GM19240 (cell line): Measurements from ENCODE around the gene NR0B1.

Experiments
- DNase-seq: peaks from one replicate; pipeline ENCODE4 v3.0.0; 2011; ENCODE audit warnings: low spot score; ENCODE audit not compliant: insufficient read length

Gene NR0B1, protein sequence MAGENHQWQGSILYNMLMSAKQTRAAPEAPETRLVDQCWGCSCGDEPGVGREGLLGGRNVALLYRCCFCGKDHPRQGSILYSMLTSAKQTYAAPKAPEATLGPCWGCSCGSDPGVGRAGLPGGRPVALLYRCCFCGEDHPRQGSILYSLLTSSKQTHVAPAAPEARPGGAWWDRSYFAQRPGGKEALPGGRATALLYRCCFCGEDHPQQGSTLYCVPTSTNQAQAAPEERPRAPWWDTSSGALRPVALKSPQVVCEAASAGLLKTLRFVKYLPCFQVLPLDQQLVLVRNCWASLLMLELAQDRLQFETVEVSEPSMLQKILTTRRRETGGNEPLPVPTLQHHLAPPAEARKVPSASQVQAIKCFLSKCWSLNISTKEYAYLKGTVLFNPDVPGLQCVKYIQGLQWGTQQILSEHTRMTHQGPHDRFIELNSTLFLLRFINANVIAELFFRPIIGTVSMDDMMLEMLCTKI

DNA sequence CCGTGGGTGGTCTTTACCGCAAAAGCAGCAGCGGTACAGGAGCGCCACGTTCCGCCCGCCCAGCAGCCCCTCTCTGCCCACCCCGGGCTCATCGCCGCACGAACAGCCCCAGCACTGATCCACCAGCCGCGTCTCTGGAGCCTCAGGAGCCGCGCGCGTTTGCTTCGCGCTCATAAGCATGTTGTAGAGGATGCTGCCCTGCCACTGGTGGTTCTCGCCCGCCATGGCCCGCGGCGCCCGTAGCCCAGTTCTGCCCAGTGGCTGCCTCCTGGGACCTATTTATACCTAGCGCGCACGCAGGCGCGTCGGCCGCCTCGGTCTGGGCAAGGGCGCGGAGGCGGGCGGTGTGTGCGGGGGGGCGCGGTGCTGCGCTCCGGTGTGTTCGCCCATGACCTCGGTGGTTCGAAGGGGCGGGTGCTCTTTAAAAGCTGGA, at the start of gene NR0B1:
NR0B1 (minus strand) TSS at position 252 of the 433 bp plus-strand sequence; CDS start at position 225, 27 bp downstream.
- no peak for DNase-seq

DNA sequence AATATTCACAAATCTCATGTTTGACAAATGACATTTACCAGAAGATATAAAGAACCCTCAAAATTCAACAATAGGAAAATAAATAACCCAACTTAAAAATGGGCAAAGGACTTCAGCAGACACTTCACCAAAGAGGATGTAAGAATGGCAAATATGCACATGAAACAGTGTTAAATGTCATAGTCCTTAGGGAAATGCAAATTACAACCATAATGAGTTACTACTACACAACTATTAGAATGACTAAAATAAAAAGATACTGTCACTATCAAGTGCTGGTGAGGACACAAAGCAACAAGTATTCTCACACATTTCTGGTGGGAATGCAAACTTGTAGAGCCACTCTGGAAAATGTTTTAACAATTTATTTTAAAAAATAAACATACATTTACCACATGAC, 40.8 kb upstream of the NR0B1 start:
- DNase-seq = no peak

DNA sequence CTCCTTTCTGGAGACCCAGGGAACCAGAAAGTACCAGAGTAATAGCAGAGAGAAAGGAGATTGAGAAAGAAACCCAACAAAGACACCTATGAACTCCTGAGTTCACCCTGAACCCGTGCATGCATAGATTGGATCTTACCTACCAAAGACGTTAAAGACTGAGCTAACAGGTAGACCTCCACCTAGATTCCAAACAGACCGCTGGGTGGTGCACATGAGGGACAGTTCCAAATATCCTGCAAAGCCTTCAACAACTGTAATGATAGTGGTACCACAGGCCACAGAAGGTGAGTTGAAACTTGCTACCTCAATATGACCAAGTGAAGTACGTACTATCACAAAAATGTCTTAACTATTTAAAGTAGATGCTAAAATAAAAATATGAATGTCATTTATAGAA, 34.0 kb upstream of the NR0B1 start:
- no peak for DNase-seq

DNA sequence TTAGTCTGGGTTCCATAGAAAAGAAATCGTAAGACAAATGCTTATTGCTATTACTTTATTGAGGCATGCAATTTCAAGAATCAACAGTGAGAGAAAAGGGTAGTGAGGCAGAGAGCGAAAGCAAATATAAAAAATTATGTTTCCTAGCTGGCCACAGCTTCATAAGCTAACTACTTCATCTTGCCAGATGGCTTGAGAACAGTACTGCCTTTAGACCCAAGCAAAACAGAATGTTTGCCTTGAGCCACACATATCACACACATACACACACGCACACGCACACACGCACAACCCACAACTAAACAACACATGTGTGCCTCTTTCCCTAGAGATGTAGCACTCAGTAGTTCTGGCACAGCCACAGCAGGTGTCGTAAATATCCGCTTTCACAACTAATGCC, 31.6 kb upstream of the NR0B1 start:
- DNase-seq = no peak

DNA sequence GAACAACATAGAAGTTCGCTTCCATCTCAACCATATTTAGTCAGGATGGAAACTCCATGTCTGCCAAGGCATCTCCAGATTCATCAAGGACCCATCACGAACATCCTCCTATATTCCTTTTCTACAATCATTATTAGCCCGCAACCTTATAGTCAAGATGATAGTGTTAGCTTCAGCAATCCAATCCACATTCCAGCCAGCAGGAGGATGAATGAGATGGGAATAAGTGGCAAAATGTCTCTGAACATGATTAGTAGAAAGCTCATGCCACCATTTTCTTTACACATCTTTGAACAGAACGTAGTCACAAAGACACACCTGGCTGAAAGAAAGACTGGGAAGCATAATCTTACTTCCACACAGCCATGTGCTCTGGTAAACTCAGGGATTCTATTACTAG, 18.6 kb upstream of the NR0B1 start:
- DNase-seq = no peak

DNA sequence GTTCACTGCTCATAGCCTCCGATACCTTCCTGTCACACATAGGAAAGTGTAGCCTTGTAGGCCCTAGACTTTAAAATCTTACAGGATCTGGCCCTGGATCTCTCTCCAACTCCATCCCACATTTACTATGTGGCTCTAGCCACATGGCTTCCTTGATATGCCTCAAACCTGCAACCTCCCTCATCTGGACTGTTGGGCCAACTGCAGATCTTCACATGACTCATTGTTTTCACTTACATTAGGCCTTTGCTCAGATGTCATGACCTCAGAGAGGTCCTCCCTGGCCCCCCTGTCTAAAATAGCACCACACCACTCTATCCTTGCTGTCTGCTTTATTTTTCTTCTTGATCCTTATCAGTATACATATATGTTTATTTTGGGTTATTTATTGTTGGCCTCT, 8.1 kb upstream of the NR0B1 start:
- DNase-seq = no peak

DNA sequence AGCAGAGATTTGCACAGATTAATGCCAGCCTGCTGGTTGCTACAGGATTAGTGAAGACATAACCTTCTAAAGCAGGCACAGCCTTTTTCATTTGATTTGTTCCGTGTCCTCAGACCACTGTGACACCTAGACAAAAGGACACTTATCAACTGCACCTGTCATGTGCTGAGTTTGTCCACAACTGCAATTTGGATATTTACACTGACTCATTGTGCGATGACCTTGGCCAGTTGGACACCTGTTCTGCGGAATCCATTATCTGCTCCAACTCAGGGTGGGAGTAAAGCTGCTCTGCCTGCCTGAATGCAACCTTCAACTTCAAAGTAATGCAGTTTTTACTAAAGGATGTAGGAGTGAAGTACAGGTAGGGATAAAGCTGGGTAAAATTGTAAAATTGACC, 4.1 kb upstream of the NR0B1 start:
- no peak for DNase-seq

DNA sequence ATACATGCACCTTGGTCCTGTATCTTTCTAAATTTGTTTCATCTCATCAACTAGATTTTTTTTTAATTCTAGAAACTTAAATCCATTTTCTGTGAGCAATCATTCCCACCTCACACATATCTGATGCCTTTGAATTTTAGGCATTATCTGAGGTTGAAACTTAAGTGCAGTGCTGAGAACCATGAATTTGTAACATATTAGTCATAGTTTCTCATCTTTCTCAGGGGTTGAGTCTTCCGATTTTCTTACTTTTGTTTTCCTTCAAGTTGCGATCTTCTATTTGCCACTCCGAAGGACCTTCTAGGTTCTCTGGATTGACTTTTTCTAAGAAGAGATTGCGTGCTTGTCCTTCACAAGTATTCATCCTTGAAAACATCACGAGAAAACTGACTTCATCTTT, 3.7 kb upstream of the NR0B1 start:
- no peak for DNase-seq

DNA sequence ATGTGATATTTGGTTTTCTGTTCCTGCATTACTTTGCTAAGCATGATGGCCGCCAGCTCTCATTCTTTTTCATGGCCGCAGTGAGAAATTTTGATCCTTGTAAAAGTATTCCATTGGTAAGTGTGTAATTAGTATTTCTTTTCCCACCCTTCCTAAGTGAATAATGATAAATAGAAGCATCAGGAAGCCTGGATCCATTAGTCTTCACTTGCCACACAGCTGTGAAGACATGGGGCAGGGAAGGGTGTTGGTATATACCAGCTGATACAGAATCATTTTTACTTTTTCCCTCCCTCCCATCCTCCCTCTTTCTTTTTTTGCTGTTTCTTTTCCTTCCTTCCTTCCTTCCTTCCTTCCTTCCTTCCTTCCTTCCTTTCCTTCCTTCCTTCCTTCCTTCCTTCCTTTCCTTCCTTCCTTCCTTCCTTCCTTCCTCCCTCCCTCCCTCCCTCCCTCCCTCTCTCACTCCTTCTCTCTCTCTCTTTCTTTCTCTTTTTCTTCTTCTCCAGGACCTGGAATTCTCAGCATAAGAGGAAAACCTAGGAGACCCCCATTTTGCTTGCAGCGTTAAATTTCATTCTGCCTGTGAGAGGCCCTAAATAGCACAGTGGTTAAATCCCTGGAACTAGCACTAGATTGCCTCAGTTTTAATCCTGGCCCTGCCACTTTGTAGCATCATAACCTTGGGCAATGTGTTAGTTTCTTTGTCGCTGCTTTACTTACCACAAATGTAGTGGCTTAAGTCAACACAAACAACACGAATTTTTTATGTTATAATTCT, 1.4 kb upstream of the NR0B1 start:
- no peak for DNase-seq

DNA sequence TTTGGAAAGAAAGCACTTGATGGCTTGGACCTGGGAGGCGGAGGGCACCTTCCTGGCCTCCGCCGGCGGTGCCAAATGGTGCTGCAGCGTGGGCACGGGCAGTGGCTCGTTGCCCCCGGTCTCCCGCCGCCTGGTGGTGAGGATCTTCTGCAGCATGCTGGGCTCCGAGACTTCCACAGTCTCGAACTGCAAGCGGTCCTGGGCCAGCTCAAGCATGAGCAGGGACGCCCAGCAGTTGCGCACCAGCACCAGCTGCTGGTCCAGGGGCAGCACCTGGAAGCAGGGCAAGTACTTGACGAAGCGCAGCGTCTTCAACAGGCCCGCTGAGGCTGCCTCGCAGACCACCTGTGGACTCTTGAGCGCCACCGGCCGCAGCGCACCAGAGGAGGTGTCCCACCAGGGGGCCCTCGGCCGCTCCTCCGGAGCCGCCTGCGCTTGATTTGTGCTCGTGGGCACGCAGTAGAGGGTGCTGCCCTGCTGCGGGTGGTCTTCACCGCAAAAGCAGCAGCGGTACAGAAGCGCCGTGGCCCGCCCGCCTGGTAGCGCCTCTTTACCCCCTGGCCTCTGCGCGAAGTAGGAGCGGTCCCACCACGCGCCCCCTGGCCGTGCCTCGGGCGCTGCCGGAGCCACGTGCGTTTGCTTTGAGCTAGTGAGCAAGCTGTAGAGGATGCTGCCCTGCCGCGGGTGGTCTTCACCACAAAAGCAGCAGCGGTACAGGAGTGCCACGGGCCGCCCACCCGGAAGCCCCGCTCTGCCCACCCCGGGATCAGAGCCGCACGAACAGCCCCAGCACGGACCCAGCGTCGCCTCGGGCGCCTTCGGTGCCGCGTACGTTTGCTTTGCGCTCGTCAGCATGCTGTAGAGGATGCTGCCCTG, 689 bp downstream of the NR0B1 start:
- no peak for DNase-seq

DNA sequence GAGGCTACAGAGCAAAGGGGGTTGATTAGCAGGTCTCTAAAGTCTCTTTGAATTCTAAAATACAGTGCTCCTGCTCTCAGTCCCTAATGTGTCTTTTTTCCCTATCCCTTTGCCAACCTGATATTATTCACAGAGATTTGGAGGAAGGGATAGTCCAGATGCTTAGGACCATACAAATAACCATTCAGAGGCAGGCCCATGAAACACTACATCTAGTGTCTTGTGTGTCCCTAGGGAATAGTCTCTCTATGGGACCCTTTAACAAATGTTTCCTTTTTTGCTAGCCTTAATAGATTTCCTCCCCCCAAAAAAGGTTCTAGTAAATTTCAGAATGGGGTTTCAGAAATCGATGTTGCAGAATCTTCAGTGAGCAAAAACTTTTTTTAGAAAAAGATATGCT, 1.7 kb downstream of the NR0B1 start:
- no peak for DNase-seq

DNA sequence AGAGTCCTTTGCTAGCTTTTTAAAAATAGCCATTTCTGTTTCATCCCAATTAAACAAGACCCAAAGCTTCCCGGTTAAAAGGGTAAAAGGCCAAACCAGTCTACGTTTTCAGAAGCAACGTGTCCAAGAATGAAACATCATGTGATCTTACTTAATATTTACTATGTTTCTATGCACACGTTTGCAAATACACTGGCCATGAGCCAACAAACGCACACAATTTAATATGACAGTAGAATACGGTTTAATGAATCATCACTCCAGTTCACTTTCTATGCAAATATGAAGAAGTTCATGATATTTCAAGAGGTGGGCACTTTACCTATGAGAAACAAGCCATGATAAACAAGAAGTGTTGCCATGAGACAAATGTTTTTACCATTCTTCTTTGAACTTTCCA, 4.3 kb downstream of the NR0B1 start:
- DNase-seq = no peak

DNA sequence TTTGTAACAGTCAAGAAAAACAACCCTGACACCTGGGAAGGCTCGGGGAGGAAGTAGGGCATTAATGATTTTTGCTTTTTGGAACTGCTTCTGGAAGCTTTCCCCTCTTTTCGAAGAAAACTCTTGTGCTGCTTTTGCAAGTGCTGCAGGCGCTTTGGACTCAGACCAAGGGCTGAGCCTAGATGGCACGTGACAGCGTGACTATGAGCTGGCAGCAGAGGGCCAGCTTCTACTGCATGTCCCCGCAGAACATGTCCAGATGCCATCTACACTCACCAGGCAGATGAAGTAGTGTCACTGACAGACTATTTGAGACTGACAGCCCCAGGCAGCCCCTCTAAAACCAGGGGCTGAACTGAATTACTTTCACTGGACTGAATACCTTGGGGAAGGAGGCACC, 6.2 kb downstream of the NR0B1 start:
- DNase-seq = no peak

DNA sequence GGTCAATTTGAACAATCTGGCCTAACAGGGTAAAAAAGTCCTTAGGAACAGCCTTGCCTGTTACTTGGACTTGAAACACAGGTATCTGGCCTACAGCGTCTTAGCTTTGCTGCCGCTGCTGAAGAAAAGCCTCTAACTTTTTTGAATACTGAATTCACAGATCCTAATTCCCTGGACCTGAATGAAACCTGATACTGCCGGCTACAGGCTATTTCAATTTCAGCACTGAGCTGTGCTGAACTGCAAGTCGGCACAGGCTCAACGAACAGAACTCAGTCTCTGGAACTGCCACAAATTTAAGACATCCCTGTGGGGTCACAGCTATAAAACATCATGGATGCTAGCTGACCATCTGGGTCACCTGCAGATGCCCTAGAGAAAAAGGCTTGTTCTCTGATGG, 7.2 kb downstream of the NR0B1 start:
- DNase-seq = no peak

DNA sequence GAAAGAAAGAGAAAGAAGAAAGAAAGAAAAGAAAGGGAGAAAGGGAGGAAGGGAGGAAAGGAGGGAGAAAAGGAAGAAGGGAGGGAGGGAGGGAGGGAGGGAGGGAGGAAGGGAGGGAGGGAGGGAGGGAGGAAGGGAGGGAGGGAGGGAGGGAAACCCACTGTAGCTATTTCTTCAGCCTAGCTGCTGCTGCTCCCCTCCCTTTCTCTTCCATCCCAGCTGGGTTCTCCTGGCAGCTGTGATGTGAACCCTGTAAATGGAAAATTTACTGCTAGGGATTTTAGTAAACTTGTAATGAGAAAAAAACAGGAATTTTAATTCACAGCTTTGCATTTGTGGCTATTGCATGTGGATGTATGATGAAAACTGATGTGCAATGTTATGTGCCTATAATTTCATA, 8.0 kb downstream of the NR0B1 start:
- DNase-seq = no peak

DNA sequence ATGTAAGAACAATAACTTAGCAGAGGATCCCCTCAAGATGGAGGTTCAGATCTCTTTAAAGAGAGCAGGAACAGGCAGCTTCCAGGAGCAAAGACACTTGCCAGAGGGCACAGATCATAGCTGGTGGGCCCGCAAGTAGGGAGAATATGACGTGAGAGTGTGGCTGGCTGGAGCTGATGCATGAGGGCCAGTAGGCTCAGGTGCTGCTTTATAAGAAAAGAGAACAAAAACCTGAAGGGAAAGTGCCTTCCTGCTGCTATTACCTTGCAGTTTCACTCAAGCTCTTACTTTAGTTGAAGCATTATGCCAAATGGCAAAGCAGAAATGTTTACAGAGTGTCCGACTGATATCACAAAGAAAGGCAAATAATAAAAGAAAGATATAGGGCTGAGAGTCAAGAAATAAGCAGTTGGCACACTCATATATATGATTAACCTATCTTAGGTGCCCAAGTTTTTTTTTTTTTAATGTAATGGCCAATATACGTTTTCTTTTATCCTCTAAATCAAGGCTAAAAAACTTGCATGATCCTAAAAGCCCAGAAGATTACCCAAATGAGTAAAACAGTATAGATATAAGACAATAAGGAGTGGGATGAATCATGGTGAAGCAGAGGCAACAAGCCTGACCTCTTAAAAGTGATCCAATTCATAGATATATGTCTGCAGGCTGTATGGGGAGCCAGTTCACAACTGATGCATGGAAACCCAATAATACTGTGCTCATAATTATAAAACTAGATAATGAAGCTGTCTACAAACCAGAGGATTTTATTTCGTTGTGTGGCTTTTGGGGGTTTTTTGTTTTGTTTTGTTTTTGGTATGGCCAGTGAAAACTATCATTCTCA, 12.6 kb downstream of the NR0B1 start:
- DNase-seq = no peak

DNA sequence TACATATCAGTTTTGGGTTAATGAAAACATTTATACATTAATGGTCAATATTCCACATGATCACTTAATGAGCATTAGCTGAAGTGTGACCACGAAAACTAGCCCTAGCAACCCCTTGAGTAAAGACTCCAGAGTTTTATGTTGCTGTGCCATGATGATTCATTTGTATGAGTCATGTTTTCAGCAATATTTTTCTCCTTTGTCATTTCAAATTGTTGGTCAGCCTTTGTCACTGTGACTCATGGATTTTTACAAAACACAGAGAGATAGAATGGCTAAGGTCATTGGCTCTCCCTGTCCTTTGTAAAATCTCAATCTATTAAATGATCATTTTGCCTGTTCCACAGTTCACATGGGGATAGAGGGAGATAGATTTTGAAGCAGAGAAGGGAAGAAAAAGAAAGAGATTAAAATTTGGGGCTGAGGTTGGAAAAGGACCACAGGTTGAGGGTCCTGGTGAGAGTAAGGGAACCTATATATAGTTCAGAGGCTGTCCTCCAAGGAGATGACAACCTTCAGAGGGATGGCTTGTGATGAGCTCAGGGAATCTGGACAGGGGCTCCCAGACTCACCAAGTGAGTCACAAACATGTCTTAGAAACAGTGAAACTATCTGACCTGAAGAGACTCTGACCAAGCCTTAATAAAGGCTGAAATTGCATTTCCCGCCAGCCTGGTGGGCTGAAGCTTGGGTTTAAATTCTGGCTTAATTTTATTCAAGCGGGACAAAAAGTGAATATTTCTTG, 25.6 kb downstream of the NR0B1 start:
- DNase-seq = no peak

DNA sequence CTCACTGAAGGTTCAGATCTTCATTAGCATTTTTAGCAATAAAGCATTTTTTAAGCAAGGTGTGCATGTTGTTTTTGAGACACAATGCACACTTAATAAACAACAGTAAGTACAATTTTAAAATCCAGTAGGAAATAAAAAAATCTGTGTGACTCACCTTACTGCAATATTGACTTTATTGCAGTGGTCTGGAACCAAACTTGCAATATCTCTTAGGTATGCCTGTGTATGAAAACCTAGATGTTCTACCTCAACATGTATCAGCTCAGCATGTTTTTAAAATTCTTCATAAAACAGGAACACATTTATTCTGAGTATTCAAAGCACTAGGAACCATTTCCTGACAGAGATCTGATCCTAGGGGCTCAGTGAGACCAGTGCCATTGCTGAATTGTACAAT, 26.7 kb downstream of the NR0B1 start:
- no peak for DNase-seq

DNA sequence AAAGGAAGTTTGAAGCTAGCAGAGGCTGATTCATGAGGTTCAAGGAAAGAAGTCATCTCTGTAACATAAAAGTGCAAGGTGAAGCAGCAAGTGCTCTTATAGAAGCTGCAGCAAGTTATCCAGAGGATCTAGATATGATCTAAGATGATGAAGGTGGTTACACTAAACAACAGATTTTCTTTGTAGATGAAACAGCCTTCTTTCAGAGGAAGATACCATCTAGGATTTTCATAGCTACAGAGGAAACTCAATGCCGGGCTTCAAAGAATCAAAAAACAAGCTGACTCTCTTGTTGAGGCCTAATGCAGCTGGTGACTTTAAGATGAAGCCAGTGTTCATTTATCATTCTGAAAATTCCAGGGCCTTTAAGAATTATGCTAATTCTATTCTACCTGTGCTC, 28.8 kb downstream of the NR0B1 start:
- no peak for DNase-seq

DNA sequence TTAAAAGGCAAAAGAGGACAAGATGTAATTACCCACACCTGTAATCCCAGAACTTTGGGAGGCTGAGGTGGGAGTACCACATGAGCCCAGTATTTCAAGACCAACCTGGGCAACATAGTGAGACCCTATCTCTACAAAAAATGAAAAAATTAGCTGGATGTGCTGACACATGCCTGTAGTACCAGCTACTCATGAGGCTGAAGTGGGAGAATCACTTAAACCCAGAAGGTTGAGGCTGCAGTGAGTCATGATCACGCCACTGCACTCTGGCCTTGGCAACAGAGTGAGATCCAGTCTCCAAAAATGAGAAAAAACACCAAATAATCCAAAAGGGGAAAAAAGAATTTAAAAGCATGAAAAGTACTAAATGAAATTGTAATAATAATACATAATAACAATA, 30.8 kb downstream of the NR0B1 start:
- DNase-seq = no peak
